Germinal center (tissue), 1 donor: Measurements from ENCODE around the gene LYSET.
"Not testable (repeated sequence)": the region's sequence is repeated elsewhere in the genome, so short reads cannot be mapped to it uniquely, and the experiment has no call there.

Experiments used
- DNase-seq: peaks from one replicate; pipeline ENCODE4 v3.0.0; 2012; ENCODE audit warnings: mixed read lengths, low spot score

The LYSET gene

GRCh38 chr14:93184391-93185348 is at the start of gene LYSET, which contains the start of gene MOAP1:
LYSET (plus strand) TSS chr14:93185317; CDS start chr14:93185406, 89 bp downstream.
MOAP1 (minus strand) TSS chr14:93184897; CDS start chr14:93184242, 655 bp downstream.
- DNase-seq = peak; percentile 91

- no peak for DNase-seq
Measured at GRCh38 chr14:93135399-93135798, 49.7 kb upstream of the LYSET start.

- no peak for DNase-seq
Measured at GRCh38 chr14:93136009-93136408, 49.1 kb upstream of the LYSET start.

- not testable (repeated sequence) for DNase-seq
Measured at GRCh38 chr14:93136508-93136907, 48.6 kb upstream of the LYSET start.

GRCh38 chr14:93137864-93138263 is 47.3 kb upstream of the LYSET start:
- DNase-seq = no peak

GRCh38 chr14:93142854-93143652 is 42.1 kb upstream of the LYSET start:
- DNase-seq = no peak

- no peak for DNase-seq
Measured at GRCh38 chr14:93146119-93146518, 39.0 kb upstream of the LYSET start.

GRCh38 chr14:93148979-93149378 is 36.1 kb upstream of the LYSET start:
- no peak for DNase-seq

GRCh38 chr14:93150227-93151208 is 34.6 kb upstream of the LYSET start:
- no peak for DNase-seq

GRCh38 chr14:93153121-93153520 is 32.0 kb upstream of the LYSET start:
- no peak for DNase-seq

- no peak for DNase-seq
Measured at GRCh38 chr14:93155667-93156066, 29.4 kb upstream of the LYSET start.

GRCh38 chr14:93156693-93157369 is 28.3 kb upstream of the LYSET start:
- DNase-seq = no peak

GRCh38 chr14:93158349-93158748 is 26.8 kb upstream of the LYSET start:
- not testable (repeated sequence) for DNase-seq

GRCh38 chr14:93159625-93160352 is 25.3 kb upstream of the LYSET start:
- not testable (repeated sequence) for DNase-seq

- DNase-seq = no peak
Measured at GRCh38 chr14:93160353-93160801, 24.7 kb upstream of the LYSET start.

GRCh38 chr14:93161411-93161940 is 23.6 kb upstream of the LYSET start:
- no peak for DNase-seq

GRCh38 chr14:93163564-93163963 is 21.6 kb upstream of the LYSET start:
- no peak for DNase-seq

- not testable (repeated sequence) for DNase-seq
Measured at GRCh38 chr14:93165271-93166265, 19.5 kb upstream of the LYSET start.

- not testable (repeated sequence) for DNase-seq
Measured at GRCh38 chr14:93168610-93169009, 16.5 kb upstream of the LYSET start.
